Osteocyte (in vitro differentiated cells): ENCODE measurements around the gene SENP8. TPM values are rescaled to one million over a fixed set of nuclear protein-coding genes. Genes with fewer than 3 reads are reported as not detected.

Experiments
- DNase-seq: peaks from one replicate; pipeline ENCODE4 v3.0.0; 2021; ENCODE audit warnings: mixed read lengths; ENCODE audit not compliant: unreplicated experiment; ENCODE audit errors: extremely low spot score
- H3K27ac Mint-ChIP-seq: one replicate; pipeline ENCODE4 v1.8.0; 2021; ENCODE audit warnings: mild to moderate bottlenecking, mixed read lengths; ENCODE audit not compliant: unreplicated experiment
- H3K27me3 Mint-ChIP-seq: one replicate; pipeline ENCODE4 v1.8.0; 2021; ENCODE audit warnings: mixed read lengths; ENCODE audit not compliant: unreplicated experiment
- H3K36me3 Mint-ChIP-seq: one replicate; pipeline ENCODE4 v1.8.0; 2021; ENCODE audit warnings: mixed read lengths; ENCODE audit not compliant: unreplicated experiment
- H3K4me1 Mint-ChIP-seq: one replicate; pipeline ENCODE4 v1.8.0; 2021; ENCODE audit warnings: mixed read lengths; ENCODE audit not compliant: unreplicated experiment
- H3K4me3 Mint-ChIP-seq: one replicate; pipeline ENCODE4 v1.8.0; 2021; ENCODE audit warnings: mild to moderate bottlenecking, moderate library complexity, mixed read lengths; ENCODE audit not compliant: unreplicated experiment
- H3K9me3 Mint-ChIP-seq: one replicate; pipeline ENCODE4 v1.8.0; 2021; ENCODE audit warnings: mixed read lengths; ENCODE audit not compliant: unreplicated experiment
- CTCF ChIP-seq: fragments of 200-600 bp; sonication (generic); IDR thresholded peaks from 2 replicates; pipeline ENCODE4 v1.5.0; 2021; ENCODE audit warnings: antibody characterized with exemption, mild to moderate bottlenecking, moderate library complexity
- total RNA-seq: library from RNA; stranded (reverse); gene quantifications from 2 replicates; pipeline ENCODE4 v1.2.1, GENCODE V29; 2021

Gene SENP8
- total RNA-seq, 1 donor from 2014 or later = 4.0 TPM

- H3K4me1 Mint-ChIP-seq = peaks cover 3% of the 10 kb centered on the region
- no peak for DNase-seq
- no peak overlapping the region for H3K27ac Mint-ChIP-seq
- H3K4me3 Mint-ChIP-seq = no peak overlapping the region
- H3K9me3 Mint-ChIP-seq = peaks cover 5% of the 10 kb centered on the region
- no peak for TF ChIP-seq CTCF
- H3K36me3 Mint-ChIP-seq = no peaks in the 10 kb centered on the region
- no peaks in the 10 kb centered on the region for H3K27me3 Mint-ChIP-seq
Observed at GRCh38 chr15:72077950-72078349, 40.3 kb upstream of the SENP8 start.

- DNase-seq = no peak
- peaks cover 4% of the 10 kb centered on the region for H3K36me3 Mint-ChIP-seq
- H3K27ac Mint-ChIP-seq = no peak overlapping the region
- TF ChIP-seq CTCF = no peak
- H3K4me3 Mint-ChIP-seq = no peak overlapping the region
- no peaks in the 10 kb centered on the region for H3K27me3 Mint-ChIP-seq
- no peaks in the 10 kb centered on the region for H3K9me3 Mint-ChIP-seq
- peaks cover 3% of the 10 kb centered on the region for H3K4me1 Mint-ChIP-seq
Observed at GRCh38 chr15:72078887-72079286, 39.3 kb upstream of the SENP8 start.

DNA sequence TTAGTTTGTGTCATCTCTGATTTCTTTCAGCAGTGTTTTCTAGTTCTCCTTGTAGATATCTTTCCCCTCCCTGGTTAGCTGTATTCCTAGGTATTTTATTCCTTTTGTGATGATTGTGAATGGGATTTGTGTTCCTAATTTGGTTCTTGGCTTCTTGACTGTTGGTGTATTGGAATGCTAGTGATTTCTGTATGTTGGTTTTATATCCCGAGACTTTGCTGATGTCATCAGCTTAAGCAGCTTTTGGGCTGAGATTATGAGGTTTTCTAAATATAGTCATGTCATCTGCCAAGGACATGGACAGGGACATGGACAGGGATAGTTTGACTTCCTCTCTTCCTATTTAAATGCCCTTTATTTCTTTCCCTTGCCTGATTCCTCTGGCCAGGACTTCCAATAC, 36.0 kb upstream of the SENP8 start:
- no peak for TF ChIP-seq CTCF
- Mint-ChIP-seq H3K27ac (no peak overlapping the region), H3K27me3 (no peaks in the 10 kb centered on the region), H3K36me3 (peaks cover 8% of the 10 kb centered on the region), H3K4me3 (no peak overlapping the region), H3K4me1 (no peaks in the 10 kb centered on the region), H3K9me3 (peaks cover 5% of the 10 kb centered on the region)
- DNase-seq = no peak

DNA sequence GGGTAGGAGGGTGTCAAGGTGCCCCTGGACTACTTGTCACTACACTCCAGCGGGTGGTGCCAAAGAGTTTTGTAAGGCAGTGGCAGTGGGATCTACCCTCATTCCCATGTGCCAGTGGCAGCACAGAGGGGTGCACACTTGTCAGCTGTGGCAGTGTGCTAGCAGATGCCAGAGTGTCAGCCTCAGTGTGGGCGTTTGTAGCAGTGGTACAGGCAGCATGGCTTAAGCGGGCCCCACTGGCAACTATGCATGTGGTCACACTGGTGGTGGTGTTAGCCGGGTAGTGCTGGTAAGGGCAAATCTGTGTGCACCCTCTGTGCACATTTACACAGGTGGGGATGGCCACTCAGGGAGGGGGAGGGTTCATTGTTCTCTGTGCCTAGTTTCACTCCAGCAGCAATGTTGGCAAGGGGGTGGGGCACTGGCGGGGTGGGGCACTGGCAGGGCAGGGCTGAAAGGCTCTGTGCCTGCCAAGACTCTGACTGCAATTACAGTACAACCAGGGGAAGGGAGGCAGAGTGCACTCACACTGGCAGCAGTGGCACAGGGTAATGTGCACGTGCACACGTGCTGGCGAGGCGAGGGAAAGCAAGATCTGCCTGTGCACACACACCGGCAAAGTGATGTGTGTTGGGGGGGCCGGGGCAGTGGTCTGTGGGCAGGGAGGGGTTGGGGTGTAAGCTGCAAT, 32.0 kb upstream of the SENP8 start:
- DNase-seq = no peak
- Mint-ChIP-seq H3K9me3 (peaks cover 5% of the 10 kb centered on the region), H3K36me3 (peaks cover 9% of the 10 kb centered on the region), H3K4me3 (no peak overlapping the region), H3K27me3 (no peaks in the 10 kb centered on the region), H3K4me1 (no peaks in the 10 kb centered on the region), H3K27ac (no peak overlapping the region)
- TF ChIP-seq CTCF = no peak

GRCh38 chr15:72086920-72087648, 31.1 kb upstream of the SENP8 start:
- Mint-ChIP-seq H3K27ac (no peak overlapping the region), H3K27me3 (no peaks in the 10 kb centered on the region), H3K4me3 (no peak overlapping the region), H3K36me3 (peaks cover 10% of the 10 kb centered on the region), H3K9me3 (peaks cover 5% of the 10 kb centered on the region), H3K4me1 (no peaks in the 10 kb centered on the region)
- DNase-seq = no peak
- TF ChIP-seq CTCF = no peak
